Effector memory CD8-positive, alpha-beta T cell (primary cell): Measurements from ENCODE around the gene ABCC1.
"Not testable (repeated sequence)": the region's sequence is repeated elsewhere in the genome, so short reads cannot be mapped to it uniquely, and the experiment has no call there.

Experiments
- ATAC-seq: fragments of 150-1000 bp; cut with Tn5 transposase; replicated peaks from 2 replicates; pipeline ENCODE4 v1.10.0; 2021; ENCODE audit warnings: mild to moderate bottlenecking, moderate library complexity
- DNase-seq, 3 experiments: peaks; one replicate each; pipeline ENCODE4 v3.0.0; 2021
- H3K27ac Mint-ChIP-seq, 2 donors: one replicate each; pipeline ENCODE4 v1.8.0; 2022; ENCODE audit warnings: mild to moderate bottlenecking in 2 of 2, mixed read lengths in 2 of 2, moderate library complexity in 2 of 2
- H3K27me3 Mint-ChIP-seq, 2 donors: one replicate each; pipeline ENCODE4 v1.8.0; 2022; ENCODE audit warnings: mixed read lengths in 2 of 2
- H3K36me3 Mint-ChIP-seq: one replicate; pipeline ENCODE4 v1.8.0; 2022; ENCODE audit warnings: mild to moderate bottlenecking, moderate library complexity, mixed read lengths; ENCODE audit not compliant: insufficient read depth
- H3K4me1 Mint-ChIP-seq, 2 donors: one replicate each; pipeline ENCODE4 v1.8.0; 2022; ENCODE audit warnings: low read depth in 2 of 2, mixed read lengths in 2 of 2
- H3K4me3 Mint-ChIP-seq, 2 donors: one replicate each; pipeline ENCODE4 v1.8.0; 2022; ENCODE audit warnings: mild to moderate bottlenecking in 2 of 2, mixed read lengths in 2 of 2, moderate library complexity in 2 of 2
- H3K9me3 Mint-ChIP-seq, 2 donors: one replicate each; pipeline ENCODE4 v1.8.0; 2022; ENCODE audit warnings: mixed read lengths in 2 of 2

The ABCC1 gene

GRCh38 chr16:16184594-16184993 is 235.2 kb downstream of the ABCC1 start:
- ATAC-seq, result no peak
- H3K4me1 Mint-ChIP-seq, result no peaks in the 10 kb centered on the region
- no peak overlapping the region for H3K27ac Mint-ChIP-seq

GRCh38 chr16:16185095-16185494 is 235.7 kb downstream of the ABCC1 start:
- Mint-ChIP-seq H3K4me3 (no peak overlapping the region), H3K36me3 (no peaks in the 10 kb centered on the region), H3K9me3 (no peaks in the 10 kb centered on the region), H3K27me3 (peaks cover 27 to 59% of the 10 kb centered on the region in 2 donors), H3K4me1 (no peaks in the 10 kb centered on the region), H3K27ac (no peak overlapping the region)
- DNase-seq (no peak), ATAC-seq (no peak)

More at GRCh38 chr16:16184594-16184993, 235.2 kb downstream of the ABCC1 start:
- H3K9me3 Mint-ChIP-seq, result no peaks in the 10 kb centered on the region
- peaks cover 22 to 54% of the 10 kb centered on the region in 2 donors for H3K27me3 Mint-ChIP-seq
- no peak overlapping the region for H3K4me3 Mint-ChIP-seq
- DNase-seq, result no peak
- no peaks in the 10 kb centered on the region for H3K36me3 Mint-ChIP-seq

GRCh38 chr16:16186820-16187219 is 237.4 kb downstream of the ABCC1 start:
- no peak overlapping the region for H3K4me3 Mint-ChIP-seq
- peaks cover 31 to 61% of the 10 kb centered on the region in 2 donors for H3K27me3 Mint-ChIP-seq
- no peaks in the 10 kb centered on the region for H3K4me1 Mint-ChIP-seq
- no peak overlapping the region for H3K27ac Mint-ChIP-seq
- DNase-seq (no peak), ATAC-seq (no peak)
- no peaks in the 10 kb centered on the region for H3K36me3 Mint-ChIP-seq
- H3K9me3 Mint-ChIP-seq, result no peaks in the 10 kb centered on the region

- no peak for ATAC-seq
- DNase-seq, result no peak
- H3K4me1 Mint-ChIP-seq, result no peaks in the 10 kb centered on the region
- no peaks in the 10 kb centered on the region for H3K9me3 Mint-ChIP-seq
- H3K27ac Mint-ChIP-seq, result peak overlapping the region in 1 of 2 donors; percentile 73
- no peaks in the 10 kb centered on the region for H3K36me3 Mint-ChIP-seq
- no peak overlapping the region for H3K4me3 Mint-ChIP-seq
- peaks cover 30 to 61% of the 10 kb centered on the region in 2 donors for H3K27me3 Mint-ChIP-seq
These were observed 239.4 kb downstream of the ABCC1 start for GRCh38 chr16:16188827-16189226.

- DNase-seq (no peak), ATAC-seq (no peak)
- H3K27me3 Mint-ChIP-seq, result peaks cover 25 to 55% of the 10 kb centered on the region in 2 donors
- H3K27ac Mint-ChIP-seq, result no peak overlapping the region
- no peaks in the 10 kb centered on the region for H3K36me3 Mint-ChIP-seq
- no peaks in the 10 kb centered on the region for H3K9me3 Mint-ChIP-seq
- no peak overlapping the region for H3K4me3 Mint-ChIP-seq
- H3K4me1 Mint-ChIP-seq, result no peaks in the 10 kb centered on the region
These were observed 240.4 kb downstream of the ABCC1 start for GRCh38 chr16:16189842-16190241.

GRCh38 chr16:16190546-16190945 is 241.1 kb downstream of the ABCC1 start:
- Mint-ChIP-seq H3K4me3 (no peak overlapping the region), H3K36me3 (peaks cover under 1% of the 10 kb centered on the region), H3K4me1 (no peaks in the 10 kb centered on the region), H3K27me3 (peaks cover 28 to 60% of the 10 kb centered on the region in 2 donors), H3K9me3 (no peaks in the 10 kb centered on the region), H3K27ac (no peak overlapping the region)
- ATAC-seq (no peak), DNase-seq (no peak)

- not testable (repeated sequence) for H3K4me3 Mint-ChIP-seq, ATAC-seq, H3K9me3 Mint-ChIP-seq, H3K4me1 Mint-ChIP-seq, DNase-seq, H3K36me3 Mint-ChIP-seq, H3K27ac Mint-ChIP-seq
- H3K27me3 Mint-ChIP-seq, result peaks cover 31 to 64% of the 10 kb centered on the region in 2 donors
These were observed 241.6 kb downstream of the ABCC1 start for GRCh38 chr16:16190966-16191365.

GRCh38 chr16:16191493-16192167 is 242.2 kb downstream of the ABCC1 start:
- ATAC-seq (no peak), DNase-seq (no peak)
- peaks cover 31 to 64% of the 10 kb centered on the region in 2 donors for H3K27me3 Mint-ChIP-seq
- H3K4me1 Mint-ChIP-seq, result no peaks in the 10 kb centered on the region
- H3K9me3 Mint-ChIP-seq, result no peaks in the 10 kb centered on the region
- H3K4me3 Mint-ChIP-seq, result no peak overlapping the region
- peaks cover 3% of the 10 kb centered on the region for H3K36me3 Mint-ChIP-seq
- H3K27ac Mint-ChIP-seq, result no peak overlapping the region
